Endodermal cell (in vitro differentiated cells): ENCODE measurements around the gene XRCC1. TPM values are rescaled to one million over a fixed set of nuclear protein-coding genes. Genes with fewer than 3 reads are reported as not detected.

ENCODE experiments used
- DNase-seq: peaks from one replicate; pipeline ENCODE4 v3.0.0-alpha.2; 2017
- H3K27ac ChIP-seq: 2 replicates; pipeline ENCODE4 v1.5.1; 2013; ENCODE audit warnings: mild to moderate bottlenecking, low read depth, low read length, moderate library complexity
- H3K27me3 ChIP-seq: 2 replicates; pipeline ENCODE4 v1.6.1; 2013; ENCODE audit warnings: mild to moderate bottlenecking, low read length, moderate library complexity; ENCODE audit not compliant: insufficient read depth, control insufficient read depth, poor library complexity, severe bottlenecking
- H3K36me3 ChIP-seq: 2 replicates; pipeline ENCODE4 v1.7.0; 2013; ENCODE audit warnings: mild to moderate bottlenecking, low read length, moderate library complexity; ENCODE audit not compliant: control insufficient read depth, insufficient read depth
- H3K4me1 ChIP-seq: one replicate; pipeline ENCODE4 v1.7.0; 2013; ENCODE audit warnings: low read length; ENCODE audit not compliant: control insufficient read depth, insufficient read depth
- H3K4me3 ChIP-seq: 2 replicates; pipeline ENCODE4 v1.5.1; 2013; ENCODE audit warnings: mild to moderate bottlenecking, low read length, moderate library complexity
- H3K9ac ChIP-seq: 2 replicates; pipeline ENCODE4 v1.6.1; 2013; ENCODE audit warnings: mild to moderate bottlenecking, low read length, moderate library complexity; ENCODE audit not compliant: poor library complexity, severe bottlenecking; ENCODE audit errors: extremely low read depth
- H3K9me3 ChIP-seq: 2 replicates; pipeline ENCODE4 v1.6.1; 2013; ENCODE audit warnings: mild to moderate bottlenecking, low read length, moderate library complexity; ENCODE audit not compliant: control insufficient read depth
- H3K27ac Mint-ChIP-seq: 2 replicates; pipeline ENCODE4 v1.8.0; 2020; ENCODE audit warnings: mixed read lengths
- H3K27me3 Mint-ChIP-seq: 2 replicates; pipeline ENCODE4 v1.8.0; 2021; ENCODE audit warnings: mild to moderate bottlenecking, mixed read lengths; ENCODE audit not compliant: insufficient read depth
- H3K36me3 Mint-ChIP-seq: 2 replicates; pipeline ENCODE4 v1.8.0; 2020; ENCODE audit warnings: low read depth, mixed read lengths
- H3K4me1 Mint-ChIP-seq: 2 replicates; pipeline ENCODE4 v1.8.0; 2020; ENCODE audit warnings: mixed read lengths
- H3K4me3 Mint-ChIP-seq: 2 replicates; pipeline ENCODE4 v1.8.0; 2020; ENCODE audit warnings: mild to moderate bottlenecking, moderate library complexity, mixed read lengths
- H3K9me3 Mint-ChIP-seq: 2 replicates; pipeline ENCODE4 v1.8.0; 2020; ENCODE audit warnings: mild to moderate bottlenecking, mixed read lengths
- CTCF ChIP-seq: fragments of 200-600 bp; sonication (generic); conservative IDR thresholded peaks from 2 replicates; pipeline ENCODE4 v1.5.0; 2021; ENCODE audit warnings: antibody characterized with exemption, mild to moderate bottlenecking
- WGBS, 2 experiments: methylation state at CpG; one replicate each; pipeline versions ENCODE4 v1.1.5 to v1.1.7; 2013; ENCODE audit warnings: missing lambda C conversion rate in 2 of 2, mixed read lengths in 1 of 2; ENCODE audit not compliant: insufficient coverage in 1 of 2, insufficient read length in 1 of 2; 5-methylcytosine and 5-hydroxymethylcytosine counted together
- total RNA-seq, 2 donors: library from RNA; stranded (reverse); fragmentation: NEBNext Ultra II Directional in 1 of 2; extraction: Animal tissue kit (Norgen Biotek cat#: 25700) in 1 of 2; gene quantifications; 2 replicates in 1 of 2; 3 replicates in 1 of 2; pipeline ENCODE4 v1.2.1, GENCODE V29; 2021

XRCC1 gene
- total RNA-seq, 2 donors from 2014 or later, result 48.8 to 52.1 TPM

- no peaks in the 10 kb centered on the region for H3K4me1 Mint-ChIP-seq
- Histone ChIP-seq H3K36me3 (peaks cover 52% of the 10 kb centered on the region), H3K27me3 (no peaks in the 10 kb centered on the region), H3K9me3 (peaks cover 5% of the 10 kb centered on the region), H3K9ac (no peak overlapping the region), H3K4me1 (no peaks in the 10 kb centered on the region), H3K27ac (no peak overlapping the region), H3K4me3 (no peak overlapping the region)
- H3K27ac Mint-ChIP-seq, result no peak overlapping the region
- no peak overlapping the region for H3K4me3 Mint-ChIP-seq
- H3K9me3 Mint-ChIP-seq, result peaks cover 14% of the 10 kb centered on the region
- 92 to 96% methylated on average over 5 to 9 of the region's 9 CpGs for WGBS, 2 experiments
- H3K27me3 Mint-ChIP-seq, result no peaks in the 10 kb centered on the region
- DNase-seq, result no peak
- peaks cover 83% of the 10 kb centered on the region for H3K36me3 Mint-ChIP-seq
- no peak for TF ChIP-seq CTCF
These were observed 31.2 kb downstream of the XRCC1 start for GRCh38 chr19:43544077-43544476.

GRCh38 chr19:43541920-43542650 is 33.2 kb downstream of the XRCC1 start:
- Histone ChIP-seq H3K4me3 (no peak overlapping the region), H3K9ac (no peak overlapping the region), H3K27me3 (no peaks in the 10 kb centered on the region), H3K9me3 (peaks cover 15% of the 10 kb centered on the region), H3K27ac (no peak overlapping the region), H3K36me3 (peaks cover 71% of the 10 kb centered on the region), H3K4me1 (no peaks in the 10 kb centered on the region)
- Mint-ChIP-seq H3K36me3 (peaks cover 84% of the 10 kb centered on the region), H3K4me1 (no peaks in the 10 kb centered on the region), H3K27ac (no peak overlapping the region), H3K4me3 (no peak overlapping the region), H3K27me3 (no peaks in the 10 kb centered on the region), H3K9me3 (peaks cover 22% of the 10 kb centered on the region)
- no peak for DNase-seq
- 78 to 98% methylated on average over 2 to 5 of the region's 5 CpGs for WGBS, 2 experiments
- TF ChIP-seq CTCF, result no peak

GRCh38 chr19:43540381-43540780 is 34.9 kb downstream of the XRCC1 start:
- Mint-ChIP-seq H3K4me3 (no peak overlapping the region), H3K9me3 (peaks cover 22% of the 10 kb centered on the region), H3K27ac (no peak overlapping the region), H3K27me3 (peaks cover under 1% of the 10 kb centered on the region), H3K36me3 (peaks cover 83% of the 10 kb centered on the region), H3K4me1 (peaks cover under 1% of the 10 kb centered on the region)
- no peak for DNase-seq
- H3K27ac ChIP-seq, result no peak overlapping the region
- H3K9me3 ChIP-seq, result peaks cover 15% of the 10 kb centered on the region
- 60 to 67% methylated on average over 3 of the region's 3 CpGs for WGBS, 2 experiments
- H3K4me1 ChIP-seq, result no peaks in the 10 kb centered on the region
- H3K36me3 ChIP-seq, result peaks cover 69% of the 10 kb centered on the region
- TF ChIP-seq CTCF, result no peak
- H3K27me3 ChIP-seq, result no peaks in the 10 kb centered on the region
- no peak overlapping the region for H3K9ac ChIP-seq
- H3K4me3 ChIP-seq, result no peak overlapping the region
